Measurements from ENCODE around the gene INHBA. TPM values are rescaled to one million over a fixed set of nuclear protein-coding genes. Genes with fewer than 3 reads are reported as not detected.

INHBA gene
- total RNA-seq, 1 experiment from 2014 or later: 1.7 TPM

GRCh38 chr7:41643616-41644015, 59.3 kb downstream of the INHBA start:
- H3K4me1 Mint-ChIP-seq: peaks cover 13 to 16% of the 10 kb centered on the region in 2 experiments
- Histone ChIP-seq H3K14ac (ENCODE audit: insufficient read depth, low read length) (no peak overlapping the region), H3K4me2 (ENCODE audit: insufficient read depth, insufficient read length, low read length) (no peak overlapping the region), H3K79me2 (ENCODE audit: insufficient read depth, low read length) (no peaks in the 10 kb centered on the region), H2BK120ac (ENCODE audit: low read depth, low read length, poor library complexity, severe bottlenecking) (no peak overlapping the region), H3K56ac (ENCODE audit: insufficient read length, low read depth, low read length) (no peak overlapping the region), H4K20me1 (ENCODE audit: control insufficient read depth, insufficient read depth, insufficient read length) (no peaks in the 10 kb centered on the region), H3K4me1 (ENCODE audit: insufficient read depth, low read length) (no peaks in the 10 kb centered on the region; the same call in 1 of the 2 replicates), H4K5ac (ENCODE audit: insufficient read length, low read depth, low read length) (no peak overlapping the region), H3K27ac (ENCODE audit: insufficient read length, low read depth, low read length) (no peak overlapping the region), H3K79me1 (ENCODE audit: insufficient read depth, low read depth, low read length, poor library complexity, severe bottlenecking) (no peaks in the 10 kb centered on the region), H2BK15ac (ENCODE audit: low read depth, low read length) (no peak overlapping the region), H3K4ac (ENCODE audit: low read depth, low read length) (no peak overlapping the region), H3K27me3 (ENCODE audit: insufficient read depth, low read length) (no peaks in the 10 kb centered on the region), H4K8ac (replicated peaks; ENCODE audit: insufficient read length, low read depth, low read length) (no peak overlapping the region), H2AK5ac (ENCODE audit: insufficient read length, low read length) (no peak overlapping the region), H2BK5ac (ENCODE audit: insufficient read length, low read length) (no peak overlapping the region), H3K18ac (ENCODE audit: insufficient read length, low read depth, low read length) (no peak overlapping the region), H2BK12ac (ENCODE audit: insufficient read length, low read depth, low read length) (no peak overlapping the region), H3K9ac (ENCODE audit: extremely low read depth, insufficient read length, low read length) (no peak overlapping the region), H2AFZ (ENCODE audit: low read length) (no peak overlapping the region), H4K91ac (ENCODE audit: insufficient read length, low read depth, low read length) (no peak overlapping the region), H3K23me2 (ENCODE audit: insufficient read length, low read depth, low read length, poor library complexity, severe bottlenecking) (no peaks in the 10 kb centered on the region), H3K23ac (ENCODE audit: insufficient read length, low read depth, low read length) (no peak overlapping the region), H3K9me3 (ENCODE audit: control insufficient read depth, low read depth, low read length) (no peaks in the 10 kb centered on the region), H3T11ph (ENCODE audit: low read length) (no peak overlapping the region), H2BK20ac (ENCODE audit: low read depth, low read length, poor library complexity, severe bottlenecking) (no peak overlapping the region)
- H3K36me3 Mint-ChIP-seq (ENCODE audit: insufficient read depth in 1 of 3, low read depth in 3 of 3): peaks cover 0 to 7% (median 3%) of the 10 kb centered on the region in 3 experiments; a peak in 3 of 7 replicates
- TF ChIP-seq CTCF (conservative IDR thresholded peaks at IDR 0.05): no peak
- H3K27me3 Mint-ChIP-seq (ENCODE audit: low read depth): no peaks in the 10 kb centered on the region
- H3K4me3 Mint-ChIP-seq: no peak overlapping the region
- H3K27ac Mint-ChIP-seq: no peak overlapping the region
- no CpG with 5 or more reads among the region's 1 CpG for WGBS (ENCODE audit: extremely low coverage, insufficient read length, low lambda C conversion rate)
- H3K9me3 Mint-ChIP-seq: no peaks in the 10 kb centered on the region; a peak in 3 of 5 replicates
- no peak for DNase-seq
